Measurements from ENCODE around the gene VWF.

The VWF gene

GRCh38 chr12:5945071-5946008 is 179.1 kb downstream of the VWF start, which contains the start of gene ANO2:
Gene ANO2, minus strand, starts transcription at chr12:5945259. Its CDS starts 42 bp downstream, at chr12:5945217.
- in situ Hi-C loops (cut with MboI; ENCODE audit: low sequenced_read_pairs, unreplicated experiment): no loop called here
- DNase-seq (ENCODE audit: low spot score): no peak

GRCh38 chr12:5944688-5945070 is 179.8 kb downstream of the VWF start:
- DNase-seq (ENCODE audit: low spot score): no peak
- in situ Hi-C loops (cut with MboI; ENCODE audit: low sequenced_read_pairs, unreplicated experiment): no loop called here
- TF ChIP-seq CTCF (IDR thresholded peaks at IDR 0.05; ENCODE audit: borderline replicate concordance, control extremely low read depth, extremely low read depth, insufficient read depth, missing control alignments): no peak

More at GRCh38 chr12:5945071-5946008, 179.1 kb downstream of the VWF start, which contains the start of gene ANO2:
- TF ChIP-seq CTCF (IDR thresholded peaks at IDR 0.05; ENCODE audit: borderline replicate concordance, control extremely low read depth, extremely low read depth, insufficient read depth, missing control alignments): no peak

GRCh38 chr12:5944053-5944452 is 180.4 kb downstream of the VWF start:
- no peak for DNase-seq (ENCODE audit: low spot score)
- in situ Hi-C loops (cut with MboI; ENCODE audit: low sequenced_read_pairs, unreplicated experiment): no loop called here
- TF ChIP-seq CTCF (IDR thresholded peaks at IDR 0.05; ENCODE audit: borderline replicate concordance, control extremely low read depth, extremely low read depth, insufficient read depth, missing control alignments): no peak

- in situ Hi-C loops (cut with MboI; ENCODE audit: low sequenced_read_pairs, unreplicated experiment): no loop called here
- DNase-seq (ENCODE audit: low spot score): no peak
- no peak for TF ChIP-seq CTCF (IDR thresholded peaks at IDR 0.05; ENCODE audit: borderline replicate concordance, control extremely low read depth, extremely low read depth, insufficient read depth, missing control alignments)
These were observed 182.6 kb downstream of the VWF start for GRCh38 chr12:5941907-5942306.

GRCh38 chr12:5927732-5928516 is 196.5 kb downstream of the VWF start:
- in situ Hi-C loops (cut with MboI; ENCODE audit: low sequenced_read_pairs, unreplicated experiment): no loop called here
- TF ChIP-seq CTCF (IDR thresholded peaks at IDR 0.05; ENCODE audit: borderline replicate concordance, control extremely low read depth, extremely low read depth, insufficient read depth, missing control alignments): no peak
- no peak for DNase-seq (ENCODE audit: low spot score)

- TF ChIP-seq CTCF (IDR thresholded peaks at IDR 0.05; ENCODE audit: borderline replicate concordance, control extremely low read depth, extremely low read depth, insufficient read depth, missing control alignments): no peak
- peak; percentile 5 for DNase-seq (ENCODE audit: low spot score)
- in situ Hi-C loops (cut with MboI; ENCODE audit: low sequenced_read_pairs, unreplicated experiment): no loop called here
These were observed 198.8 kb downstream of the VWF start for GRCh38 chr12:5925646-5926045.
